Activated CD4-positive, alpha-beta memory T cell treated with anti-CD3 and anti-CD28 coated beads for 36 hours (primary cell): ENCODE measurements around the gene CFAP210. TPM values are rescaled to one million over a fixed set of nuclear protein-coding genes. Genes with fewer than 3 reads are reported as not detected.
"Not testable (repeated sequence)": the region's sequence is repeated elsewhere in the genome, so short reads cannot be mapped to it uniquely, and the experiment has no call there.

Experiments
- CTCF ChIA-PET: fragments of 350-600 bp; sonication (Branson Sonifier 250); formaldehyde crosslinking; loops from one replicate; lab custom pipeline; 2021; ENCODE audit warnings: antibody characterized with exemption, inconsistent platforms; lab: Charles Lee
- POLR2A ChIA-PET: fragments of 350-600 bp; sonication (Branson Sonifier 250); formaldehyde crosslinking; loops from one replicate; lab custom pipeline; 2021; ENCODE audit warnings: antibody characterized with exemption; lab: Charles Lee
- DNase-seq: peaks from one replicate; pipeline ENCODE4 v3.0.0-alpha.2; 2020
- H3K27ac Mint-ChIP-seq: one replicate; pipeline ENCODE4 v1.8.0; 2021; ENCODE audit warnings: mixed read lengths
- H3K27me3 Mint-ChIP-seq: one replicate; pipeline ENCODE4 v1.8.0; 2021; ENCODE audit warnings: mixed read lengths
- H3K36me3 Mint-ChIP-seq: one replicate; pipeline ENCODE4 v1.8.0; 2021; ENCODE audit warnings: mixed read lengths
- H3K4me1 Mint-ChIP-seq: one replicate; pipeline ENCODE4 v1.8.0; 2021; ENCODE audit warnings: low read depth, mixed read lengths
- H3K4me3 Mint-ChIP-seq: one replicate; pipeline ENCODE4 v1.8.0; 2021; ENCODE audit warnings: mild to moderate bottlenecking, mixed read lengths
- H3K9me3 Mint-ChIP-seq: one replicate; pipeline ENCODE4 v1.8.0; 2021; ENCODE audit warnings: mixed read lengths
- intact Hi-C: fragments of 100-400 bp; cut with micrococcal nuclease; formaldehyde crosslinking; loops from one replicate; pipeline ENCODE4 v1.15.1; 2023
- total RNA-seq, 2 experiments: library from RNA; stranded (reverse); gene quantifications; one replicate each; pipeline ENCODE4 v1.2.3, GENCODE V29; 2021

The CFAP210 gene
- total RNA-seq, 2 experiments from 2014 or later, result not detected

GRCh38 chr2:169647496-169647895 is 46.7 kb downstream of the CFAP210 start:
- no peaks in the 10 kb centered on the region for H3K36me3 Mint-ChIP-seq
- peaks cover 2% of the 10 kb centered on the region for H3K9me3 Mint-ChIP-seq
- no peak overlapping the region for H3K27ac Mint-ChIP-seq
- DNase-seq, result no peak
- intact Hi-C loops, result no loop called here
- ChIA-PET CTCF (no interaction called here), POLR2A (no interaction called here)
- no peak overlapping the region for H3K4me3 Mint-ChIP-seq
- H3K27me3 Mint-ChIP-seq, result peaks cover 4% of the 10 kb centered on the region
- H3K4me1 Mint-ChIP-seq, result no peaks in the 10 kb centered on the region

- H3K27me3 Mint-ChIP-seq, result peaks cover under 1% of the 10 kb centered on the region
- DNase-seq, result no peak
- H3K27ac Mint-ChIP-seq, result no peak overlapping the region
- H3K9me3 Mint-ChIP-seq, result peaks cover 2% of the 10 kb centered on the region
- H3K4me3 Mint-ChIP-seq, result no peak overlapping the region
- intact Hi-C loops, result no loop called here
- CTCF ChIA-PET, result interaction anchor here (0.6 kb wide), 1 partner anchor 130 kb away, joined by 3 read pairs; no protein-coding TSS in a partner anchor
- peaks cover 4% of the 10 kb centered on the region for H3K36me3 Mint-ChIP-seq
- no peaks in the 10 kb centered on the region for H3K4me1 Mint-ChIP-seq
- POLR2A ChIA-PET, result no interaction called here
These were observed 50.0 kb downstream of the CFAP210 start for GRCh38 chr2:169644173-169644572.

GRCh38 chr2:169641464-169641863 is 52.7 kb downstream of the CFAP210 start:
- Mint-ChIP-seq H3K27ac (no peak overlapping the region), H3K4me3 (no peak overlapping the region), H3K27me3 (no peaks in the 10 kb centered on the region), H3K9me3 (no peaks in the 10 kb centered on the region), H3K36me3 (peaks cover 9% of the 10 kb centered on the region), H3K4me1 (no peaks in the 10 kb centered on the region)
- ChIA-PET POLR2A (interaction anchor here (0.6 kb wide), 1 partner anchor 152 kb away, joined by 8 read pairs; no protein-coding TSS in a partner anchor), CTCF (no interaction called here)
- DNase-seq, result no peak
- intact Hi-C loops, result no loop called here

- H3K4me3 Mint-ChIP-seq, result no peak overlapping the region
- no peaks in the 10 kb centered on the region for H3K4me1 Mint-ChIP-seq
- no peak for DNase-seq
- H3K27me3 Mint-ChIP-seq, result no peaks in the 10 kb centered on the region
- intact Hi-C loops, result no loop called here
- no peak overlapping the region for H3K27ac Mint-ChIP-seq
- H3K36me3 Mint-ChIP-seq, result peaks cover 9% of the 10 kb centered on the region
- CTCF ChIA-PET, result interaction anchor here (1.1 to 1.9 kb wide), 2 partner anchors 10 to 25 kb away, joined by 3 to 5 read pairs; no protein-coding TSS in a partner anchor
- no peaks in the 10 kb centered on the region for H3K9me3 Mint-ChIP-seq
- POLR2A ChIA-PET, result no interaction called here
These were observed 54.1 kb downstream of the CFAP210 start for GRCh38 chr2:169640104-169640503.

- Mint-ChIP-seq H3K4me3 (no peak overlapping the region), H3K27ac (no peak overlapping the region), H3K4me1 (no peaks in the 10 kb centered on the region), H3K9me3 (no peaks in the 10 kb centered on the region), H3K27me3 (no peaks in the 10 kb centered on the region), H3K36me3 (peaks cover 15% of the 10 kb centered on the region)
- DNase-seq, result no peak
- ChIA-PET CTCF (interaction anchor here (0.6 kb wide), 1 partner anchor 143 kb away, joined by 3 read pairs; no protein-coding TSS in a partner anchor), POLR2A (interaction anchor here (0.6 kb wide), 1 partner anchor 126 kb away, joined by 3 read pairs; no protein-coding TSS in a partner anchor)
- intact Hi-C loops, result no loop called here
These were observed 56.6 kb downstream of the CFAP210 start for GRCh38 chr2:169637620-169638019.

- no peak for DNase-seq
- H3K9me3 Mint-ChIP-seq, result no peaks in the 10 kb centered on the region
- no peak overlapping the region for H3K4me3 Mint-ChIP-seq
- no peaks in the 10 kb centered on the region for H3K27me3 Mint-ChIP-seq
- CTCF ChIA-PET, result interaction anchor here (0.7 kb wide), 1 partner anchor 766 kb away, joined by 3 read pairs; no protein-coding TSS in a partner anchor
- H3K27ac Mint-ChIP-seq, result no peak overlapping the region
- H3K4me1 Mint-ChIP-seq, result no peaks in the 10 kb centered on the region
- POLR2A ChIA-PET, result no interaction called here
- intact Hi-C loops, result no loop called here
- H3K36me3 Mint-ChIP-seq, result peaks cover 18% of the 10 kb centered on the region
These were observed 57.6 kb downstream of the CFAP210 start for GRCh38 chr2:169636440-169637097.

- no peaks in the 10 kb centered on the region for H3K27me3 Mint-ChIP-seq
These were observed 68.4 kb downstream of the CFAP210 start for GRCh38 chr2:169625781-169626180.

GRCh38 chr2:169623235-169623634 is 71.0 kb downstream of the CFAP210 start:
- ChIA-PET CTCF (no interaction called here), POLR2A (no interaction called here)
- Mint-ChIP-seq H3K27me3 (no peaks in the 10 kb centered on the region), H3K27ac (no peak overlapping the region), H3K4me3 (no peak overlapping the region), H3K4me1 (peaks cover 20% of the 10 kb centered on the region), H3K9me3 (no peaks in the 10 kb centered on the region), H3K36me3 (peaks cover 37% of the 10 kb centered on the region)
- intact Hi-C loops, result no loop called here
- DNase-seq, result no peak

More at GRCh38 chr2:169625781-169626180, 68.4 kb downstream of the CFAP210 start:
- Mint-ChIP-seq H3K4me3 (no peak overlapping the region), H3K27ac (no peak overlapping the region), H3K36me3 (peaks cover 26% of the 10 kb centered on the region), H3K4me1 (peaks cover 7% of the 10 kb centered on the region), H3K9me3 (no peaks in the 10 kb centered on the region)
- CTCF ChIA-PET, result no interaction called here
- DNase-seq, result no peak
- intact Hi-C loops, result no loop called here
- POLR2A ChIA-PET, result interaction anchor here (0.7 kb wide), 1 partner anchor 639 kb away, joined by 3 read pairs; no protein-coding TSS in a partner anchor

- POLR2A ChIA-PET, result no interaction called here
- no peaks in the 10 kb centered on the region for H3K27me3 Mint-ChIP-seq
- intact Hi-C loops, result no loop called here
- H3K4me3 Mint-ChIP-seq, result no peak overlapping the region
- no peak for DNase-seq
- H3K4me1 Mint-ChIP-seq, result peaks cover 26% of the 10 kb centered on the region
- no peak overlapping the region for H3K27ac Mint-ChIP-seq
- H3K36me3 Mint-ChIP-seq, result peaks cover 57% of the 10 kb centered on the region
- CTCF ChIA-PET, result no interaction called here
- peaks cover 10% of the 10 kb centered on the region for H3K9me3 Mint-ChIP-seq
These were observed 73.7 kb downstream of the CFAP210 start for GRCh38 chr2:169620509-169620908.

GRCh38 chr2:169619946-169620345 is 74.3 kb downstream of the CFAP210 start:
- H3K9me3 Mint-ChIP-seq, result peaks cover 10% of the 10 kb centered on the region
- H3K27ac Mint-ChIP-seq, result no peak overlapping the region
- POLR2A ChIA-PET, result no interaction called here

GRCh38 chr2:169615982-169616381 is 78.2 kb downstream of the CFAP210 start:
- not testable (repeated sequence) for H3K27me3 Mint-ChIP-seq
- CTCF ChIA-PET, result interaction anchor here (0.6 kb wide), 1 partner anchor 313 kb away, joined by 3 read pairs; no protein-coding TSS in a partner anchor

More at GRCh38 chr2:169619946-169620345, 74.3 kb downstream of the CFAP210 start:
- intact Hi-C loops, result no loop called here
- peaks cover 57% of the 10 kb centered on the region for H3K36me3 Mint-ChIP-seq
- H3K4me3 Mint-ChIP-seq, result no peak overlapping the region
- no peak for DNase-seq
- peaks cover 26% of the 10 kb centered on the region for H3K4me1 Mint-ChIP-seq
- H3K27me3 Mint-ChIP-seq, result no peaks in the 10 kb centered on the region
- CTCF ChIA-PET, result no interaction called here

GRCh38 chr2:169613876-169614275 is 80.3 kb downstream of the CFAP210 start:
- no peak for DNase-seq
- Mint-ChIP-seq H3K27ac (no peak overlapping the region), H3K36me3 (peaks cover 82% of the 10 kb centered on the region), H3K4me3 (no peak overlapping the region), H3K4me1 (peaks cover 9% of the 10 kb centered on the region), H3K9me3 (peaks cover 10% of the 10 kb centered on the region), H3K27me3 (no peaks in the 10 kb centered on the region)
- intact Hi-C loops, result no loop called here
- ChIA-PET POLR2A (no interaction called here), CTCF (interaction anchor here (0.6 kb wide), 1 partner anchor 1248 kb away, joined by 3 read pairs; no protein-coding TSS in a partner anchor)

More at GRCh38 chr2:169615982-169616381, 78.2 kb downstream of the CFAP210 start:
- peaks cover 76% of the 10 kb centered on the region for H3K36me3 Mint-ChIP-seq
- H3K9me3 Mint-ChIP-seq, result peaks cover 10% of the 10 kb centered on the region
- intact Hi-C loops, H3K4me3 Mint-ChIP-seq, H3K27ac Mint-ChIP-seq, POLR2A ChIA-PET, DNase-seq: not testable (repeated sequence)
- peaks cover 19% of the 10 kb centered on the region for H3K4me1 Mint-ChIP-seq
